Measurements from ENCODE around the gene KCNH2.
A peak's percentile ranks its signal among the peaks of the same experiment; 100 is the strongest.

DNA sequence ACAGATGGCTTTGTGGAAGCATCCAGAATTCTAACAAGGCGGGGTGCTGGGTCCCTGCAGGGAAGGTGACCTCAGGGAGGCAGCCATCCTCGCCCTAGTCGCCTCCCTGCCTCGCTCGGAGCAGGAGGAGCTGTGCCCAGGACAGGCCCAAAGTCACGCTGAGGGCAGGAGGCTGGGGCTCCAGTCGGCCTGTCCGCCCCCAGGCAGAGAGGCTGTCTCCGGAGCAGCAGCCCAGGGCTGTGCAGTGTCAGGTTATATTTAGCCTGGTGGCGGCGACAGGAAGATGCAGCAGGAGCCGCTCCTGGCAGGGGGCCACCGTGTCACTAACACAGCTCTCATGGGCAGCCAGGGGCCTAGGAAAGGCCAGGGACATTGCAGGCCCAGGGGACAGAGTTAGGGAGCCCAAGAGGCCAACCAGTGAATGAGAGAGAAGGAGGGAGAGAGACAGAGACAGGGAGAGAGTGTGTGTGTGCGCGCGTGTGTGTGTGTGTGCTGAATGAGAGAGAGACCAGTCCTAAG, 13.5 kb downstream of the KCNH2 start:
- TF ChIP-seq CTCF (IDR thresholded peaks at IDR 0.05) = peak in 5 of 6 experiments; percentile 9 to 43 (median 15)
- TF ChIP-seq POLR2A (IDR thresholded peaks at IDR 0.05) = no peak

All from adrenal gland (tissue), 5 donors.